IPS DF 6.9 (cell line): Measurements from ENCODE around the gene PHYKPL.
A peak's percentile ranks its signal among the peaks of the same experiment; 100 is the strongest.

Experiments
- DNase-seq: peaks from one replicate; pipeline ENCODE4 v3.0.0-alpha.2; 2013; ENCODE audit warnings: low read depth, low spot score
- H3K27ac ChIP-seq: one replicate; pipeline ENCODE4 v1.5.1; 2013; ENCODE audit warnings: low read length, control low read depth
- H3K27me3 ChIP-seq: 2 replicates; pipeline ENCODE4 v1.6.1; 2013; ENCODE audit warnings: mild to moderate bottlenecking, low read length; ENCODE audit not compliant: control insufficient read depth, insufficient read depth
- H3K36me3 ChIP-seq: 2 replicates; pipeline ENCODE4 v1.6.1; 2013; ENCODE audit warnings: low read length; ENCODE audit not compliant: control insufficient read depth, insufficient read depth
- H3K4me1 ChIP-seq: 2 replicates; pipeline ENCODE4 v1.6.1; 2013; ENCODE audit warnings: low read length; ENCODE audit not compliant: control insufficient read depth, insufficient read depth
- H3K4me3 ChIP-seq: 2 replicates; pipeline ENCODE4 v1.5.1; 2013; ENCODE audit warnings: mild to moderate bottlenecking, low read length
- H3K9me3 ChIP-seq: 2 replicates; pipeline ENCODE4 v1.6.1; 2013; ENCODE audit warnings: low read length, inconsistent platforms; ENCODE audit not compliant: control insufficient read depth, insufficient read depth
- WGBS: extraction: QIAGEN DNeasy Blood & Tissue Kit; methylation state at CpG from one replicate; pipeline ENCODE4 v1.1.7; 2013; ENCODE audit warnings: mixed read lengths, missing lambda C conversion rate; ENCODE audit not compliant: insufficient read length, insufficient coverage; 5-methylcytosine and 5-hydroxymethylcytosine counted together

PHYKPL gene

DNA sequence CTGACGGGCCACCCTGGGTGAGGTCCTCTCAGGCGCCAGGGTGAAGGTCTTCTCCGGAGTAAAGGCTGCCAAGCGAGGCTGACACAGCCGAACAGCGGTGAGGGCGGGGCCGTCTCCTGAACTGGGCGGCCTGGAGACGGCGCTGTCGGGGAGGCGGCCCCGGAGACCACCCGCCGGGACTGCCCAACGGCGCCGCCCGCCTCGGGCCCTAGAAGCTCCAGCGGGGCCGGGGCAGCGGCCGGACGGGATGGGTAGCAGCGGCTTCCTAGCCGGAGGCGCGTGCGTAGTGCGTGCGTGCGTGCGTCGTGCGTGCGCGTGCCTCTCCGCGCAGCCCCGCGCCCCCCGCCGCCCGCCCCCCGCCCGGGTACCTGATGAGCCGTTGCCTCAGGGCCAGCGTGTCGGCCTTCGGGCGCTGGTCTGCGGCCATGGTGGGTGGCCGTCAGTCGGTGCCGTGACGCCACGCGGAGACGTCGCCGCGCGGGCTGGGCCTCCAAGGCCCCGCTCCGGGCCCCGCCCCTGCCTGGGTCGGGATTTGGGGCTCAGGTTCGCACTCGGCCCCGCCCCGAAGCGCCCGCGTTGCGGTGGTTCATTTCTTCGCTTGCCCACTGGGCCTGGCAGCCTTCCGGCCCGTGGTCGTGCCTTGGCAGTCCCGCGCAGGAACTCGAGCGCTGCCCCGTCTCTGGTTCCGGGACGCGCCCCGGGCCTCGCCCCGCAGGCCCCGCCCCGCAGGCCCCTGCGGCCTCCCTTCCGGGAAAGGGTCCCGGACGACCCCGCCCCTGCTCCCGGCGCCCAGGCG lies at the start of gene PHYKPL:
Gene PHYKPL, minus strand, starts transcription at position 679 of the 796 bp plus-strand sequence. Its CDS starts 252 bp downstream, at position 427.
- Histone ChIP-seq H3K36me3 (peaks cover 7% of the 10 kb centered on the region), H3K9me3 (no peaks in the 10 kb centered on the region), H3K4me1 (peaks cover 3% of the 10 kb centered on the region; the same call in 1 of the 2 replicates), H3K27me3 (no peaks in the 10 kb centered on the region), H3K4me3 (peak within 1 kb of the TSS; percentile 62), H3K27ac (no peak within 1 kb of the TSS)
- DNase-seq: no peak
- no CpG with 5 or more reads among the region's 102 CpGs for WGBS

DNA sequence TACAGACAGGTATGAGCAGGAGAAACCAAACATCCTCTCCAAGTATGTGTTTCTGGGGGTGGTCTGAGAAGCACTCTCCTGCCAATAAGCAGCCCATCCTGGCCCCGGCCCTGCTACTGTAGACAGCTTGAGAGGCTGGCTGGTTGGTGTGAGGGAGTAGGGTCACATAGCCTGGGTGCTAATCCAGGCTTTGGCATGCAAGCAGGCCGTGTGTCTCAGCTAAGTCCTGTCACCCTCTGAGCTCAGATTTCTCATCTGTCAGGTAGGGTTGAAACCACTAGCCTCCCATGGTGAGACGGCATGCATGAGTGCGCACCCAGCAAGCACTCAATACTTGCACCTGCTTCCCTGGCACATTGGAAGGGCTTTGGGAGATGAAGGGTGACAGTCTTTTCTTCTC lies 49.8 kb upstream of the PHYKPL start:
- WGBS: no CpG with 5 or more reads among the region's 4 CpGs
- H3K4me1 ChIP-seq: peaks cover 1% of the 10 kb centered on the region

DNA sequence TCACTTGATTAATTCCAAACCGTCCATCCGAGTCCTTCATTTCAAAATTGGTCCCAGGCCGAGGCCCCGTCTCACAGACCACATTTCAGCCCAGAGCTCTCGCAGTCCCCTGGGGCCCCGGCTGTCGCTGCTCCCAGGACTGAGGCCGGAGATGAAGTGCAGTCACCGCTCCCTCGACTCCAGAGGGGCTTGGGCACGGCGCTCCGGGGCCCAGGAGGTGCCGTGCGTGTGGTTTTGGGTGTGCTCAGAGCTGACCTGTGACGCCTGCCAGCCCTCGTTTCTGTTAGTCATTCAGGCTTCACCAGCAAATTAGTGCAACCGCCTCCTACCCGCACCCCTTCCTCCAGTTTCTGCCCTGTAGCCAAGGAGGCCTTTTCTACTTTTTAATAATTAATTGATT lies 48.7 kb upstream of the PHYKPL start:
- no peak overlapping the region for H3K4me3 ChIP-seq
- H3K27ac ChIP-seq: no peak overlapping the region
- no peaks in the 10 kb centered on the region; the same call in 1 of the 2 replicates for H3K36me3 ChIP-seq
- no CpG with 5 or more reads among the region's 19 CpGs for WGBS
- H3K27me3 ChIP-seq: no peaks in the 10 kb centered on the region
- no peak for DNase-seq
- peaks cover 1% of the 10 kb centered on the region for H3K4me1 ChIP-seq
- no peaks in the 10 kb centered on the region for H3K9me3 ChIP-seq

More for the DNA sequence above, 49.8 kb upstream of the PHYKPL start:
- H3K4me3 ChIP-seq: no peak overlapping the region
- no peaks in the 10 kb centered on the region for H3K27me3 ChIP-seq
- H3K27ac ChIP-seq: no peak overlapping the region
- H3K36me3 ChIP-seq: no peaks in the 10 kb centered on the region; the same call in 1 of the 2 replicates
- DNase-seq: no peak
- H3K9me3 ChIP-seq: no peaks in the 10 kb centered on the region

DNA sequence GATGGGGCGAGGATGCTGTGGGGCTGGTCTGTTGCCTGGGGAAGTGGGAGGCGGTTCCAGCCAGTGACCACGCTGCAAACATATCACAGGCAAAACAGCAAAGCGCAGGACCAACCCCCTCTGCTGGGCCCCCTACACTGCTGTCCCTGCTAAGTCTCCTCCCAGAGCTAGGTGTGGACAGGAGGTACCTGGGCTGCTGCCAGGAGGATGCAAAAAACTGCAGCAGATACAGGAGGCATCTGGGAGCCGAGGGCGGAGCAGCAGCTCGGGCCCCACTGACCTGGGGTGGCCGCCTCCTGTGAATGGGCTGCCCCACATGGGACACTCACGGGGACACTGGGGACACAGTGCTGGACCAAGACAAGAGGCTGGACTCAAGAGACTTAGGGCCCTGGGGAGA lies 48.0 kb upstream of the PHYKPL start:
- H3K4me3 ChIP-seq: no peak overlapping the region
- no peaks in the 10 kb centered on the region for H3K9me3 ChIP-seq
- H3K27ac ChIP-seq: no peak overlapping the region
- H3K4me1 ChIP-seq: peaks cover 1% of the 10 kb centered on the region
- no peaks in the 10 kb centered on the region for H3K27me3 ChIP-seq
- no peaks in the 10 kb centered on the region; the same call in 1 of the 2 replicates for H3K36me3 ChIP-seq
- no CpG with 5 or more reads among the region's 9 CpGs for WGBS
- DNase-seq: no peak

DNA sequence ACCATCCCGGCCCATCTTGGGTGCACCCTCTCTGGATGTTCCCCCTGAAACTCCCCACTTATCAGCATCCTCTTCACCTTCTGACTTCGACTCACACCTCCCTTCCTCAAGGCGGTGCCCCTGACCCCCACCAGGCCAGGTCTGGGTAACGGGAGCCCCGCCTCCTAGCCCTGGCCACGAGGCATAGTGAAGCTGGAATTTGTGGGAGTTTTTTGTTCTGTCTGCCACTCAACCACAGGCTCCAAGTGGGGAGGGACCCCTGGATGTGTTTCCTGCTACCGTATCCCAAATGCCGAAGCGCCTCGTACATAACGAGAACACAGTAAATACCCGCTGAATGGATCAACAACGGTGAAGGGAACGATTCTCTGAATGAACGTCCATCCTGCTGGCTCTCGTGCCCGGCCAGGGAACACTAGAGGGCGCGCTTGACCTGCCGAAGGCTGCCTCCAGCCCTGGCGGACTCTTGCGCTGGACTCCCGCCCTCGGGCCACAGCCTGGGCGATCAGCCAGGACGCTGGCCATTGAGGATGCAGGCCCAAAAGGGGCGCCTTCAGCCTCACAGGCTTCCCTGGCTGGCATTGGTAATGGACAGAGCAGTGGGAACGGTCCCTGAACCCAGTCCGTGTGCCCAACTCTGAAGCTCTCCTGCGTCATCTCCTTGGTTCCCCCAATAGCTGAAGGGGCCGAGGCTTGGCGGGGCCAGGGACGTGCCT lies 47.3 kb upstream of the PHYKPL start:
- no CpG with 5 or more reads among the region's 33 CpGs for WGBS
- Histone ChIP-seq H3K4me1 (peaks cover 1% of the 10 kb centered on the region), H3K4me3 (no peak overlapping the region), H3K27me3 (no peaks in the 10 kb centered on the region), H3K36me3 (no peaks in the 10 kb centered on the region), H3K27ac (no peak overlapping the region), H3K9me3 (no peaks in the 10 kb centered on the region)
- peak; percentile 72 for DNase-seq

DNA sequence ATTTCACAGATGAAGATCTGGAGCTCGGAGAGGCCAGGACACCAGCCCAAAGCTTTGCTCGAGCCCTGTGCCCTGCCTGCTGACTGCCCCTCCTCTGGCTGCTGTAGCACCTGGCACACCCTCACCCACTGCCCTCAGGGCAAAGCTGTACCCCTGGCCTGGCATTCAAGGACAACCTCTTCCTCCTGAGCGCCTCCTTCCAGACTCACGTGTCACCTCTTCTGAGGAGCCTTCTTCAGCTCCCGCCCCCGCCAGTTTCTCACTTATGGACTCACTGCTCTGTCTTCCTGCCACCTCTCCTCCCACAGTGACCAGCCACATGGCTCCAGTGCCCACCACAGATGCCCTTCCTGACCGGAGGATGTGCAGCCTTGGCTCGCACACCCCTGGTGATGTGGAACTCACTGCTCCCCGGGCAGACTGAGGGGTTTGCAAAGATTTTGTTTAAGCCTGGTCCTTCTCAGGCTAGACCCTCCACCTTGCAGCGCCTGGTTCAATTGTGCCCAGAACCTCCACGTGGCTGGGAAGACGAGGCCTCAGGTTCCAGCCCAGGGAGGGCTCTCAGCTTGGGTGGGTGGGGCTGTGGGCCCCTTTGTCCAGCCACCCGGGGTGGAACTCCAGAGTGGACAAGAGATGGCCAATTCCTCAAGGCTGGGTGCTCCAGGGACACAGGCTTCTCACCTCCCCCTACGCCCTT lies 46.6 kb upstream of the PHYKPL start:
- no peak overlapping the region for H3K4me3 ChIP-seq
- H3K4me1 ChIP-seq: peaks cover 1% of the 10 kb centered on the region
- H3K27ac ChIP-seq: no peak overlapping the region
- no CpG with 5 or more reads among the region's 14 CpGs for WGBS
- H3K27me3 ChIP-seq: no peaks in the 10 kb centered on the region
- no peaks in the 10 kb centered on the region for H3K36me3 ChIP-seq
- no peaks in the 10 kb centered on the region for H3K9me3 ChIP-seq
- no peak for DNase-seq

DNA sequence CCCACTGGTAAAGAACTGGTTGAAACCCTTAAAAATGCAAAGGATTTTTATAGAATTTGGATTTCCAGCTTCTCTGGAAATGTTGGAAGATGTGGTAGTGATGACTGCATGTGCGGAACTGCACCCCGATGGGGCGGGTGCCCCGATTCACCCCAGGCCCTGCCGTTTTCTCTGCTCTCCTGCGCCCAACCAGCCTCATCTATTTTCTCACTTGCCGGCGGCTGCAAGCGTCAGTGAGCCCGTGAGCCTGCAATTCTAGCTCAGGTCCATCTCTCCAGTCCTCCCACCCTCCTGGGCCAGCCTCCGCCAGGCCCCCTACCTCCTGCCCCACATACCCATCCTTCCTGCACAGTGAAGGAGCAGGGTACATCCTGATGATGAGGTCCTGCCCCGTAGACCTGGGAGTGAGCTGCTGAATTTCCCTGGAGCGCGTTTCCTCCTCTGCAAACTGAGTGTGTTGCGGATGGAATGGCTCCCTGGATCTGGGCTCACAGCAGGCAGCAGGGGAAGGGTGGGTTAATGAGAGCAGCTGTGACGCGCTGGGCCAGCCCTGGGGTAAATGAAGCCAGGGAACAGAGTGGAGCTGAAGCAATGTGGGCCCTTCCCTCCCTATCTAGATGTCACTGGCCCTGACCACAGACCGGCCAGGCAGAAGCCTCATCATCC lies 45.9 kb upstream of the PHYKPL start:
- DNase-seq: no peak
- H3K9me3 ChIP-seq: no peaks in the 10 kb centered on the region
- no peak overlapping the region for H3K27ac ChIP-seq
- WGBS: no CpG with 5 or more reads among the region's 18 CpGs
- H3K27me3 ChIP-seq: no peaks in the 10 kb centered on the region
- peaks cover 1% of the 10 kb centered on the region for H3K4me1 ChIP-seq
- H3K36me3 ChIP-seq: no peaks in the 10 kb centered on the region
- H3K4me3 ChIP-seq: no peak overlapping the region

DNA sequence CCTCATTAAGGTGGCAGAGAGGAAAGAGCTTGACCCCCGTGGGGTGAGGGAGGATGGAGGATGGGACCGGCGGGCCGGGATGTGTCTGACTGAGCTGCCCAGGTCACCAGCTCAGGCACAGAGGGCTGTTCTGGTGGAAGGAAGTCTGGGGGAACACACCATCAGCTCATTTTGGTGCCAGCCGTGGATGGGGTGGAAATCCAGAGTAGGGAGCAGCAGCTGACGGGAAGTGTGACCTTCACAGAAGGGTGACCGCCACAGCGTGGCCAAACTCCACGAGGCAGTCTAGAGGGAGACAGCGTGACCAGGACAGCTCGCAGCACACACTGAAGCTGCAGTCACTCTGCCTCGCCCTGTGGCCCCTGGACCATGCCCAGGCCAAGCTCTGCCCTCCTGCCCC lies 45.3 kb upstream of the PHYKPL start:
- DNase-seq: no peak
- H3K9me3 ChIP-seq: no peaks in the 10 kb centered on the region
- no peaks in the 10 kb centered on the region for H3K36me3 ChIP-seq
- no peaks in the 10 kb centered on the region for H3K27me3 ChIP-seq
- H3K4me1 ChIP-seq: peaks cover 1% of the 10 kb centered on the region
- no peak overlapping the region for H3K4me3 ChIP-seq
- WGBS: no CpG with 5 or more reads among the region's 12 CpGs
- H3K27ac ChIP-seq: no peak overlapping the region

DNA sequence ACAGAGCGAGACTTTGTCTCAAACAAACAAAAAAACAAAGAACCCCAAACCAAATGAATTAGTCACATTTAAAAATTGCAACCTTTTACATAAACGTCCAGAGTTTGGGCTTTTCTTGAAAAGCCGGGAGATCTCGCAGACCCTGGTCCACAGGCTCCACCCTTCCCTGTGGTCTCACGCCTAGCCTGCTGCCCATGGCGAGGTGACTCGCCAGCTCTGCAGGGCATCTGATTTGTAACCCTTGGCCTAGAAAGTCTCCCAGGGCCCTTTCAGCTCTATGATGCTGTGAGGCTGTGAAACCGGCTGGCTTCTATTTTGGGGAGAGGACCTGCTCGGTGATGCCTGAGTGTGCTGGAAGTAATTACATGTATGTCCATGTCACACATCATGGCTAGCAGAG lies 44.7 kb upstream of the PHYKPL start:
- no peak for DNase-seq
- Histone ChIP-seq H3K36me3 (no peaks in the 10 kb centered on the region), H3K9me3 (no peaks in the 10 kb centered on the region), H3K4me3 (no peak overlapping the region), H3K27me3 (no peaks in the 10 kb centered on the region), H3K4me1 (peaks cover 1% of the 10 kb centered on the region), H3K27ac (no peak overlapping the region)
- no CpG with 5 or more reads among the region's 9 CpGs for WGBS
